Thyroid gland (tissue), 4 donors: ENCODE measurements around the gene PET100.

Experiments
- POLR2A ChIP-seq, 2 donors: fragments of 450-650 bp; IDR thresholded peaks; one replicate each; pipeline ENCODE4 v1.6.1; 2017; ENCODE audit warnings: antibody characterized with exemption in 2 of 2, mild to moderate bottlenecking in 2 of 2, moderate library complexity in 1 of 2
- TF ChIP-seq, protein P1 (sequence below), 6 experiments: fragments of 200-600 bp in 3 of 6; fragments of 450-650 bp in 3 of 6; sonication (generic) in 3 of 6; IDR thresholded peaks; one replicate each; pipeline ENCODE4 v1.5.1; 2016 to 2019; ENCODE audit warnings: antibody characterized with exemption in 6 of 6, mild to moderate bottlenecking in 2 of 6, inconsistent platforms in 1 of 6, moderate library complexity in 1 of 6

DNA sequence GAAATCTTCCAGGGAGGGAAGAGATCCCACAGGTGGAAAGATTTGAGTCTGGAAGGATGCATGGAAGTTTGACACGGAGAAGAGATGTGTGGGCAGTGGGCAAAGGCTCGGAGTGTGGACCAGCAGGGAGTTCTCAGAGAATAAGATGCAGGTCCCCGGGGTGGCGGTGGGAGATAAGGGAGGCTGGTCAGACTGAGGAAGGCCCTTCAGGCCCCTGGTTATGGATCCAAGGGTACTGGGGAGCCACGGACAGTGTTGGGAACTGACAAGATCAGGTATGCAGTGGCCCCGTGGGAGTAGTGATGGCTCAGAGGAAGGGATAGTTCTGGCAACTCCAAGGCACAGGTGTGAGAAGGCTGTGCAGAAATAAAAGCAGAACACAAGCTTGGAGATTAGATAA is 31.4 kb upstream of the PET100 start:
- TF ChIP-seq, protein P1, sequence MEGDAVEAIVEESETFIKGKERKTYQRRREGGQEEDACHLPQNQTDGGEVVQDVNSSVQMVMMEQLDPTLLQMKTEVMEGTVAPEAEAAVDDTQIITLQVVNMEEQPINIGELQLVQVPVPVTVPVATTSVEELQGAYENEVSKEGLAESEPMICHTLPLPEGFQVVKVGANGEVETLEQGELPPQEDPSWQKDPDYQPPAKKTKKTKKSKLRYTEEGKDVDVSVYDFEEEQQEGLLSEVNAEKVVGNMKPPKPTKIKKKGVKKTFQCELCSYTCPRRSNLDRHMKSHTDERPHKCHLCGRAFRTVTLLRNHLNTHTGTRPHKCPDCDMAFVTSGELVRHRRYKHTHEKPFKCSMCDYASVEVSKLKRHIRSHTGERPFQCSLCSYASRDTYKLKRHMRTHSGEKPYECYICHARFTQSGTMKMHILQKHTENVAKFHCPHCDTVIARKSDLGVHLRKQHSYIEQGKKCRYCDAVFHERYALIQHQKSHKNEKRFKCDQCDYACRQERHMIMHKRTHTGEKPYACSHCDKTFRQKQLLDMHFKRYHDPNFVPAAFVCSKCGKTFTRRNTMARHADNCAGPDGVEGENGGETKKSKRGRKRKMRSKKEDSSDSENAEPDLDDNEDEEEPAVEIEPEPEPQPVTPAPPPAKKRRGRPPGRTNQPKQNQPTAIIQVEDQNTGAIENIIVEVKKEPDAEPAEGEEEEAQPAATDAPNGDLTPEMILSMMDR (IDR thresholded peaks at IDR 0.05): no peak
- no peak for TF ChIP-seq POLR2A (IDR thresholded peaks at IDR 0.05)
